Measurements from ENCODE around the gene GNPDA2.

Gene GNPDA2

GRCh38 chr4:44668526-44668925 lies 57.8 kb downstream of the GNPDA2 start:
- TF ChIP-seq REST (IDR thresholded peaks at IDR 0.05; ENCODE audit: insufficient replicate concordance, low read depth) (no peak), CTCF (IDR thresholded peaks at IDR 0.05; ENCODE audit: insufficient read depth, low read length) (no peak), GABPA (IDR thresholded peaks at IDR 0.05; ENCODE audit: low read depth) (no peak), POLR2AphosphoS5 (IDR thresholded peaks at IDR 0.05; ENCODE audit: low read depth) (no peak), SPI1 (IDR thresholded peaks at IDR 0.05; ENCODE audit: borderline replicate concordance, low read depth) (no peak)

GRCh38 chr4:44663539-44664263 lies 62.7 kb downstream of the GNPDA2 start:
- no peak for DNase-seq (ENCODE audit: low read depth in 1 of 2, low spot score in 1 of 2)
- TF ChIP-seq SPI1 (IDR thresholded peaks at IDR 0.05; ENCODE audit: borderline replicate concordance, low read depth) (no peak), POLR2AphosphoS5 (IDR thresholded peaks at IDR 0.05; ENCODE audit: low read depth) (no peak), REST (IDR thresholded peaks at IDR 0.05; ENCODE audit: insufficient replicate concordance, low read depth) (no peak), CTCF (IDR thresholded peaks at IDR 0.05; ENCODE audit: insufficient read depth, low read length) (no peak), GABPA (IDR thresholded peaks at IDR 0.05; ENCODE audit: low read depth) (no peak)

More at GRCh38 chr4:44668526-44668925, 57.8 kb downstream of the GNPDA2 start:
- Histone ChIP-seq H3K27ac (replicated peaks) (no peak overlapping the region), H3K27me3 (ENCODE audit: insufficient read depth, poor library complexity, severe bottlenecking) (no peaks in the 10 kb centered on the region), H3K4me3 (replicated peaks; ENCODE audit: insufficient read depth, low read length) (no peak overlapping the region)
- no peak for DNase-seq (ENCODE audit: low read depth in 1 of 2, low spot score in 1 of 2)

GRCh38 chr4:44662623-44663005 lies 63.7 kb downstream of the GNPDA2 start:
- DNase-seq (ENCODE audit: low read depth in 1 of 2, low spot score in 1 of 2) = peak; percentile 11 to 60
- Histone ChIP-seq H3K27ac (replicated peaks) (no peak overlapping the region), H3K27me3 (ENCODE audit: insufficient read depth, poor library complexity, severe bottlenecking) (no peaks in the 10 kb centered on the region), H3K4me3 (replicated peaks; ENCODE audit: insufficient read depth, low read length) (no peak overlapping the region)
- TF ChIP-seq SPI1 (IDR thresholded peaks at IDR 0.05; ENCODE audit: borderline replicate concordance, low read depth) = peak; percentile 80; the same call in 1 of the 2 replicates
- TF ChIP-seq REST (IDR thresholded peaks at IDR 0.05; ENCODE audit: insufficient replicate concordance, low read depth) = no peak

More at GRCh38 chr4:44663539-44664263, 62.7 kb downstream of the GNPDA2 start:
- Histone ChIP-seq H3K4me3 (replicated peaks; ENCODE audit: insufficient read depth, low read length) (no peak overlapping the region), H3K27ac (replicated peaks) (no peak overlapping the region), H3K27me3 (ENCODE audit: insufficient read depth, poor library complexity, severe bottlenecking) (no peaks in the 10 kb centered on the region)
